Measurements from ENCODE around the gene NR1D1. TPM values are rescaled to one million over a fixed set of nuclear protein-coding genes. Genes with fewer than 3 reads are reported as not detected.
A peak's percentile ranks its signal among the peaks of the same experiment; 100 is the strongest.

The NR1D1 gene
- total RNA-seq, 2 experiments from 2014 or later, result 5.2 to 5.4 TPM

DNA sequence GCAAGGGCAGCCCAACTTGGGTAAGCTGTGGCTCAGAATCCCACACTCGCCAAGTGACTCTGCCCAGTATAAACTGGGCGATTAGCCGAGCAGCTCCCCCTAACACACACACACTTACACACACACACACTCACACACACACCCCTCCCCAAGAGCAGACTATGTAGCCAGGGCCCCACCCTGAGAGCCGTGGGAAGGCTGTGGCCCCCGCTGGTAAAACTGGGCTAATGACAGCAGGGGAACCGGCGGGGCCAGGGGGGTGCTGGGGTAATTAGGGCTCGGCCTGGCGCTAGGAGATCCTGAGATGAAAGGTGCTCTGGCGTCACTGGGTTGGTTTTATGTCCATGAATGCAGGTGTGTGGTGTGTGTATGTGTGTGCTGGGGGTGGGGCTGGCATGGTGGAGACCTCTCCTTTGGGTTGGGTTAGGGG is 38.8 kb downstream of the NR1D1 start:
- Mint-ChIP-seq H3K4me1 (peaks cover 36% of the 10 kb centered on the region), H3K9me3 (ENCODE audit: low read depth) (no peaks in the 10 kb centered on the region), H3K27me3 (no peaks in the 10 kb centered on the region), H3K4me3 (peak overlapping the region; percentile 76), H3K27ac (no peak overlapping the region), H3K36me3 (ENCODE audit: low read depth) (no peaks in the 10 kb centered on the region)
- POLR2A ChIA-PET, result no interaction called here
- intact Hi-C loops (cut with DNase I, micrococcal nuclease), result loop anchor here (1.0 to 5.0 kb wide), 4 partner anchors 35 to 106 kb away; no protein-coding TSS in a partner anchor
- no peak for ATAC-seq
- CTCF ChIA-PET, result interaction anchor here (0.5 to 6.9 kb wide), 11 partner anchors 8 to 1126 kb away, joined by 3 to 85 read pairs (median 4); no protein-coding TSS in a partner anchor
- no peak for DNase-seq

DNA sequence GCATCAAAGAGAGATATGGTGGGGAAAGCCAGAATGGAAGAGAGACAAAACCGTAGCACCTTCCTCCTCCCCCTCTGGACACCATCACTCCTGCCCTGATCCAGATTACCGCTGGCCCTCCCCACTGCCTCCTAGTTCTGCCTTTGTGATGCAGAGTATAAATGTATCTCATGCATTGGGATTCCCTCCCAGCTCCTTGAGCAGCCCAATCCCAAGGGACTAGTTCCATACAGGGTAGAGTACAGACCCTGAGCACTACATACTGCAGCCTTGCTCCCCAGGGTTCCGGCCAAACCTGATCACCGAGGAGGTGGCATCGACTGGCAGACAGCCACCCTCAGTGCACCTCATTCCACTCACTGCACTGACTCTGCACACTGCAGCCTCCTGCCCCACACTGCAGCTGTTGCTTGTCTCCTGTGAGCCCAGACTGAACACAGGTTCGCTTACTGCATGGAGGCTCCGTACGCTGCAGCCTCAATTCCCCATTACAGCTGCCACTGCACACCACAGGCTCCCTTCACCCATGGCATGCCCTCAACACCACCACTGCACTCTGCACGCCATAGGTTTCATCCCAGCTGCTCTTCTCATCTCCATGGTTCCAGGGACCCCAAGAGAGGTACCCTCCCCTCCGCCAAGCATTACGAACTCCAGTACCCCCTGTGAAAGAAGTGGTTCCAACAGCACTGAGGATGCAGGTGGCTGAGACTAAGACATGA is 39.3 kb downstream of the NR1D1 start:
- intact Hi-C loops (cut with DNase I, micrococcal nuclease), result loop anchor here in 1 of 2 experiments (5.0 kb wide), 1 partner anchor 106 kb away; no protein-coding TSS in a partner anchor
- DNase-seq (no peak), ATAC-seq (no peak)
- ChIA-PET CTCF (interaction anchor here (0.6 to 6.9 kb wide), 5 partner anchors 8 to 141 kb away, joined by 3 to 85 read pairs (median 4); no protein-coding TSS in a partner anchor), POLR2A (no interaction called here)
- H3K27ac Mint-ChIP-seq, result no peak overlapping the region
- peak overlapping the region; percentile 76 for H3K4me3 Mint-ChIP-seq
- no peaks in the 10 kb centered on the region for H3K9me3 Mint-ChIP-seq (ENCODE audit: low read depth)
- no peaks in the 10 kb centered on the region for H3K27me3 Mint-ChIP-seq
- H3K4me1 Mint-ChIP-seq, result peaks cover 31% of the 10 kb centered on the region
- H3K36me3 Mint-ChIP-seq (ENCODE audit: low read depth), result no peaks in the 10 kb centered on the region

DNA sequence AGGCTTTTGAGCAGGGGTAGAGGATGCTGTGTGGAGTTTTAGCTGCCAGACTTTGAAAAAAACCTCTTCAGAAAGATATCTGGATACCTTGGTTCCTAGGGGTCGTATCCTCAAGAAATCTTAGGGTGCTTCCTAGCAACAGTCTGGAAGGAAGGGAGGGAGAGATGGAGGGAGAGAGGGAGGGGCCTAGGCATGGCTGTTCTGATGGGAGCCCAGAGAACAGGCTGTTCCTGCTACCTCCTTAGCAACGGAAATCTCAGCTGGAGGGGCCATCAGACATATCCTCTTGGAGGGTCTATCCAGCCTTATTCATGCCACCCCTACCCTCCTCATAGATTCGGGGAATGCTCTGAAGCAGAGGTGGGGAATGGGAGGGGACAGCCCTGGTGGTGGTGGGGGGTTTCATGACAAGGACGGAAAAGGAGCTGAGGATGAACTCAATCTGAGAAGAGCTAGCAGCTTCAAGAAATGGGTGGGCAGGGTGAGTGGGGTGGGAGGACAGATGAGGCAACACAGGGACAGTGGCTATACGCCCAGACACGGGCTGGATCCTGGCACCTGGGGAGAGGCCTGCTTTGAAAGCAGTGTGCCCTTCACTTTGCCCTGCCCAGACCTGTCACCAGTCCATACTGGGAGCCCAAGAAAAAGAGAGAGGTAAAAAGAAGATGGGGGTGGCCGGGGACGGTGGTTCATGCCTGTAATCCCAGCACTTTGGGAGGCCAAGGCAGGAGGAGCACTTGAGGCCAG is 40.5 kb downstream of the NR1D1 start:
- intact Hi-C loops (cut with DNase I, micrococcal nuclease), result loop anchor here in 1 of 2 experiments (5.0 kb wide), 1 partner anchor 107 kb away; no protein-coding TSS in a partner anchor
- Mint-ChIP-seq H3K27ac (no peak overlapping the region), H3K9me3 (ENCODE audit: low read depth) (no peaks in the 10 kb centered on the region), H3K36me3 (ENCODE audit: low read depth) (no peaks in the 10 kb centered on the region), H3K4me3 (no peak overlapping the region), H3K27me3 (no peaks in the 10 kb centered on the region), H3K4me1 (peaks cover 24% of the 10 kb centered on the region)
- DNase-seq (no peak), ATAC-seq (no peak)
- ChIA-PET POLR2A (no interaction called here), CTCF (interaction anchor here (0.9 to 2.6 kb wide), 4 partner anchors 9 to 27 kb away, joined by 3 to 11 read pairs (median 6); no protein-coding TSS in a partner anchor)

DNA sequence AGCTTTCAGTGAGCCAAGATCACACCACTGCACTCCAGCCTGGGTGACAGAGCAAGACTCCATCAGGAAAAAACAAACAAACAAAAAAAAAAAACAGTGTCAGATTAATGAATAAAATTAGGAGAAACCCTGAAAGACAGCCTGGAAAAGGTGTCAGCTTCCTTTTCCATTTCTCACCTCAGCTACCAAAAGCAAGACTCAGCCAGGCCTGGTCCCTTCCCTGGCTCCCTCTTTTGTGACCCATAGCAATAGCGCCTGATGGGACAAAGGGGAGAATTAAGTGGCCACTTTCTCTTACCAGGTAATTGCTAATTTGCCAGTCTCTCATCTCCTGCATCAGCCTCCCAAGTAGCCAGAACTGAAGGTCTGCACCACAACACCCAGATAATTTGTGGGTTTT is 41.5 kb downstream of the NR1D1 start:
- ChIA-PET POLR2A (interaction anchor here (0.6 kb wide), 1 partner anchor 114 kb away, joined by 4 read pairs; no protein-coding TSS in a partner anchor), CTCF (interaction anchor here (0.8 to 2.6 kb wide), 4 partner anchors 17 to 55 kb away, joined by 3 to 11 read pairs (median 7); no protein-coding TSS in a partner anchor)
- Mint-ChIP-seq H3K4me1 (peaks cover 18% of the 10 kb centered on the region), H3K4me3 (no peak overlapping the region), H3K27me3 (no peaks in the 10 kb centered on the region), H3K27ac (no peak overlapping the region), H3K36me3 (ENCODE audit: low read depth) (peaks cover 2% of the 10 kb centered on the region), H3K9me3 (ENCODE audit: low read depth) (no peaks in the 10 kb centered on the region)
- intact Hi-C loops (cut with DNase I, micrococcal nuclease), result no loop called here
- no peak for DNase-seq
- no peak for ATAC-seq

DNA sequence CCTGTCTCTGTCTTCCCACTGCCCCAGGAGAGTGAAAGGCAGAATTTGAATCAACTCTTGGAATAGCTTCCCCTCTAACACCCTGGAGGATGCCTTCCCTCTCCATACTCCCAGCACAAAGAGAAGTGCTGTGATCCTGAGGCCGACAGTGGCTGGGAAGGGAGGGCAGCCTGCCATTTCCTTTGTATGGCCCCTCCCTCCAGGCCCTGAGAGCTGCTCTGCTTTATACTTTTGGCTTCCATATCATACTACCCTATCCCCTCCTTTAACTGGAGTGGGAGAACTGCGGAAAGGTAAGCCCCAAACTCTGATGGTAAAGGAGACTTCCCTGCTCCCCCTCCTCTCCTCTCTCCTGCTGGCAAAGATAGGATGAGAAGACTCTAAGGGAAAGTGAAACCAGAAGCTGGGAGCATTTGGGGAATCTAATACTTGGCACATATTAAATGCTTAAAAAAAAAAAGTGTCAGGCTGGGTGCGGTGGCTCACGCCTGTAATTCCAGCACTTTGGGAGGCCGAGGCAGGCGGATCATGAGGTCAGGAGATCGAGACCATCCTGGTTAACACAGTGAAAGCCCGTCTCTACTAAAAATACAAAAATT is 42.1 kb downstream of the NR1D1 start:
- POLR2A ChIA-PET, result interaction anchor here (0.6 kb wide), 1 partner anchor 115 kb away, joined by 4 read pairs; no protein-coding TSS in a partner anchor

DNA sequence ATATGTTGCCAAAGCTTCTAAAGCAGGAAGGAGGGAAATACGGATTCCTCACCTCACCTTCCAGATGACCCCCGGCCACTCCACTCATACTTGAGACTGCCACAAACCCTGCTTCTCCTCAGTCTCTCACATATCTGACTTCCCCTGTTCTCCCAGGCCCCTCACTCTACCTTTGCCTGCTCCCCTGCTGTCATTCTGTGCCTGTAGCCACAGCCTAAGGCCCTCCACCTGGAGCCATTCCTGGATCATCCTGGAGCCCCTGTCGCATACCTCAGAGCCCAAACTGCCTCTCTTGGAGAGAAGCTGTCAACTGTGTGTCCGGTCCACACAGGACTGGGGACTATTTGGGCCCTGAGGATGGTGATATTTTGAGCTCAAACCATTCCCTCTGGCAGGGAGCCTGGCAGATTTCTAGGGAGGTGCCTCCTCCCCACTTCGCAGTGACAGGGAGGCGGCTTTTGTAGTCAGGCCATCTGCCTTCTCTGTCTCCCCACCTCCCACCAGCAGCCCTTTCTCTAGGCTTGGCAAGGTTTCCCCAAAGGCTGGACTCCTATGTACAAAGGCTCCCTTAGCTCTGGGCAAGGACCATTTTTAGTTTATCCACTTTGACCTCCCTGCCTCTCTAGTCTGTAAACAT is 43.9 kb downstream of the NR1D1 start:
- intact Hi-C loops (cut with DNase I, micrococcal nuclease), result no loop called here
- H3K36me3 Mint-ChIP-seq (ENCODE audit: low read depth), result peaks cover 14% of the 10 kb centered on the region
- no peak for ATAC-seq
- no peaks in the 10 kb centered on the region for H3K9me3 Mint-ChIP-seq (ENCODE audit: low read depth)
- POLR2A ChIA-PET, result no interaction called here
- peaks cover 13% of the 10 kb centered on the region for H3K4me1 Mint-ChIP-seq
- H3K27ac Mint-ChIP-seq, result no peak overlapping the region
- no peaks in the 10 kb centered on the region for H3K27me3 Mint-ChIP-seq
- no peak for DNase-seq
- H3K4me3 Mint-ChIP-seq, result no peak overlapping the region
- CTCF ChIA-PET, result interaction anchor here (0.6 to 2.2 kb wide), 3 partner anchors 9 to 103 kb away, joined by 3 to 10 read pairs (median 4); no protein-coding TSS in a partner anchor

More for the DNA sequence above, 42.1 kb downstream of the NR1D1 start:
- Mint-ChIP-seq H3K4me1 (peaks cover 16% of the 10 kb centered on the region), H3K27me3 (no peaks in the 10 kb centered on the region), H3K4me3 (no peak overlapping the region), H3K9me3 (ENCODE audit: low read depth) (no peaks in the 10 kb centered on the region), H3K27ac (no peak overlapping the region), H3K36me3 (ENCODE audit: low read depth) (peaks cover 4% of the 10 kb centered on the region)
- no peak for ATAC-seq
- CTCF ChIA-PET, result interaction anchor here (0.6 to 2.6 kb wide), 6 partner anchors 18 to 232 kb away, joined by 3 to 11 read pairs (median 7); no protein-coding TSS in a partner anchor
- intact Hi-C loops (cut with DNase I, micrococcal nuclease), result no loop called here
- no peak for DNase-seq

Other genes starting within 250 kb of the NR1D1 start
- 10 to 100 TPM; 37.6 to 50.4 TPM for gene IKZF3, start 236.3 kb downstream of the NR1D1 start, total RNA-seq
- under 1 TPM; 0.19 to 0.34 TPM for gene ZPBP2, start 232.4 kb downstream of the NR1D1 start, total RNA-seq
- 10 to 100 TPM; 17.7 to 18.5 TPM for gene GSDMB, start 182.0 kb downstream of the NR1D1 start, total RNA-seq
- gene ORMDL3, start 173.0 kb downstream of the NR1D1 start, total RNA-seq, result 10 to 100 TPM; 46.8 to 64.9 TPM
- not detected for gene LRRC3C, start 172.9 kb downstream of the NR1D1 start, total RNA-seq
- gene GSDMA, start 137.6 kb downstream of the NR1D1 start, total RNA-seq, result 1 to 10 TPM in 1 of 2 experiments, under 1 TPM in 1; 0.98 to 1.1 TPM
- 100 to 1,000 TPM; 141 to 146 TPM for gene PSMD3, start 119.8 kb downstream of the NR1D1 start, total RNA-seq
- not detected for gene CSF3, start 85.1 kb downstream of the NR1D1 start, total RNA-seq
- 100 to 1,000 TPM in 1 of 2 experiments, 10 to 100 TPM in 1; 97.4 to 110 TPM for gene MED24, start 46.2 kb downstream of the NR1D1 start, total RNA-seq
- 10 to 100 TPM; 12.9 to 13.1 TPM for gene THRA, start 37.6 kb downstream of the NR1D1 start, total RNA-seq
- gene MSL1, start 21.4 kb upstream of the NR1D1 start, total RNA-seq, result 10 to 100 TPM; 81.7 to 89.6 TPM
- 100 to 1,000 TPM in 1 of 2 experiments, 10 to 100 TPM in 1; 88.3 to 104 TPM for gene CASC3, start 39.9 kb upstream of the NR1D1 start, total RNA-seq
- 1 to 10 TPM; 5.1 to 6.2 TPM for gene RAPGEFL1, start 76.9 kb upstream of the NR1D1 start, total RNA-seq
- 10 to 100 TPM; 18.4 to 23.6 TPM for gene WIPF2, start 118.7 kb upstream of the NR1D1 start, total RNA-seq
- gene CDC6, start 187.3 kb upstream of the NR1D1 start, total RNA-seq, result 100 to 1,000 TPM; 105 to 171 TPM
- gene RARA, start 208.6 kb upstream of the NR1D1 start, total RNA-seq, result 10 to 100 TPM; 29.8 to 40.2 TPM